GM23338 (cell line): ENCODE data around the gene UBL7. TPM values are rescaled to one million over a fixed set of nuclear protein-coding genes. Genes with fewer than 3 reads are reported as not detected.

Experiments used
- ATAC-seq: fragments of 200-7000 bp; cut with Tn5 transposase; 3 replicates; pipeline ENCODE4 v1.9.1; 2020
- DNase-seq: peaks from one replicate; pipeline ENCODE4 v3.0.0-alpha.2; 2015; ENCODE audit warnings: low spot score
- H2AFZ ChIP-seq: fragments of 200-600 bp; sonication (generic); 2 replicates; pipeline ENCODE4 v1.8.0; 2016; ENCODE audit warnings: antibody characterized with exemption, mild to moderate bottlenecking, moderate library complexity
- H3F3A ChIP-seq: fragments of 200-600 bp; sonication (generic); replicated peaks from 2 replicates; pipeline ENCODE4 v1.8.0; 2017; ENCODE audit warnings: antibody characterized with exemption, mixed run types, low read depth
- H3K27ac ChIP-seq: fragments of 200-600 bp; sonication (generic); 2 replicates; pipeline ENCODE4 v1.6.1; 2016; ENCODE audit warnings: low read depth
- H3K27me3 ChIP-seq: fragments of 200-600 bp; sonication (generic); 2 replicates; pipeline ENCODE4 v1.8.0; 2016; ENCODE audit warnings: mild to moderate bottlenecking, mixed run types, moderate library complexity; ENCODE audit not compliant: insufficient read depth
- H3K36me3 ChIP-seq: fragments of 200-600 bp; sonication (generic); 2 replicates; pipeline ENCODE4 v1.8.0; 2016; ENCODE audit warnings: mild to moderate bottlenecking; ENCODE audit not compliant: insufficient read depth
- H3K4me1 ChIP-seq: fragments of 200-600 bp; sonication (generic); 2 replicates; pipeline ENCODE4 v1.8.0; 2016; ENCODE audit warnings: mild to moderate bottlenecking, moderate library complexity; ENCODE audit not compliant: insufficient read depth
- H3K4me2 ChIP-seq: fragments of 200-600 bp; sonication (generic); 2 replicates; pipeline ENCODE4 v1.7.1; 2017; ENCODE audit warnings: mixed run types
- H3K4me3 ChIP-seq: fragments of 200-600 bp; sonication (generic); 2 replicates; pipeline ENCODE4 v1.6.1; 2016; ENCODE audit warnings: mixed run types
- H3K79me2 ChIP-seq: fragments of 200-600 bp; sonication (generic); replicated peaks from 2 replicates; pipeline ENCODE4 v1.8.0; 2017; ENCODE audit warnings: mild to moderate bottlenecking; ENCODE audit not compliant: insufficient read depth
- H3K9me2 ChIP-seq: fragments of 200-600 bp; sonication (generic); 2 replicates; pipeline ENCODE4 v1.8.0; 2017; ENCODE audit not compliant: insufficient read depth
- H4K20me1 ChIP-seq: fragments of 200-600 bp; sonication (generic); replicated peaks from 2 replicates; pipeline ENCODE4 v1.8.0; 2017; ENCODE audit warnings: mild to moderate bottlenecking; ENCODE audit not compliant: insufficient read depth
- H3K27ac Mint-ChIP-seq: 2 replicates; pipeline ENCODE4 v1.8.0; 2020; ENCODE audit warnings: inconsistent platforms, mild to moderate bottlenecking, moderate library complexity, mixed read lengths
- H3K27me3 Mint-ChIP-seq: 3 replicates; pipeline ENCODE4 v1.8.0; 2022; ENCODE audit warnings: low read depth, mild to moderate bottlenecking, moderate library complexity, mixed read lengths, inconsistent platforms; ENCODE audit not compliant: insufficient read depth, poor library complexity
- H3K36me3 Mint-ChIP-seq: 3 replicates; pipeline ENCODE4 v1.8.0; 2021; ENCODE audit warnings: low read depth, mild to moderate bottlenecking, inconsistent platforms, moderate library complexity, mixed read lengths
- H3K4me1 Mint-ChIP-seq: 3 replicates; pipeline ENCODE4 v1.8.0; 2020; ENCODE audit warnings: mild to moderate bottlenecking, inconsistent platforms, mixed read lengths
- H3K4me3 Mint-ChIP-seq: 3 replicates; pipeline ENCODE4 v1.8.0; 2021; ENCODE audit warnings: moderate library complexity, mild to moderate bottlenecking, inconsistent platforms, mixed read lengths
- H3K9me3 Mint-ChIP-seq: 3 replicates; pipeline ENCODE4 v1.8.0; 2020; ENCODE audit warnings: moderate library complexity, mild to moderate bottlenecking, inconsistent platforms, mixed read lengths
- CREB1 ChIP-seq: fragments of 250-450 bp; sonication (Bioruptor Pico); IDR thresholded peaks from 2 replicates; pipeline ENCODE4 v1.5.0; 2020; ENCODE audit warnings: low read depth, mild to moderate bottlenecking, moderate library complexity
- EZH2 ChIP-seq: fragments of 200-600 bp; sonication (generic); IDR thresholded peaks from one replicate; pipeline ENCODE4 v1.8.0; 2017; ENCODE audit warnings: antibody characterized with exemption, mild to moderate bottlenecking, low read depth; ENCODE audit not compliant: unreplicated experiment
- JUNB ChIP-seq: IDR thresholded peaks from one replicate; pipeline ENCODE4 v1.6.1; 2016; ENCODE audit warnings: antibody characterized with exemption; ENCODE audit not compliant: unreplicated experiment
- NANOG ChIP-seq: IDR thresholded peaks from 2 replicates; pipeline ENCODE4 v1.6.1; 2016; ENCODE audit warnings: antibody characterized with exemption, borderline replicate concordance
- POLR2AphosphoS5 ChIP-seq: IDR thresholded peaks from 2 replicates; pipeline ENCODE4 v1.6.1; 2016; ENCODE audit warnings: antibody characterized with exemption, low read depth
- STAT1 ChIP-seq: IDR thresholded peaks from one replicate; pipeline ENCODE4 v1.6.1; 2016; ENCODE audit warnings: antibody characterized with exemption; ENCODE audit not compliant: unreplicated experiment
- ZNF331 ChIP-seq: fragments of 250-450 bp; sonication (Bioruptor Pico); IDR thresholded peaks from 2 replicates; pipeline ENCODE4 v1.5.0; 2020; ENCODE audit warnings: low read depth, mild to moderate bottlenecking, moderate library complexity
- polyA plus RNA-seq: library from polyadenylated mRNA; unstranded; fragments of >200 nt; fragmentation: Nextera tagmentation; extraction: Ambion mirVana; gene quantifications from 2 replicates; pipeline ENCODE4 v1.2.1, GENCODE V29; 2016
- total RNA-seq: library from RNA; depleted of rRNA; stranded (reverse); fragments of >200 nt; shearing (Covaris generic); gene quantifications from 2 replicates; pipeline ENCODE4 v1.2.3, GENCODE V29; 2014
- TF ChIP-seq, protein P1 (sequence below): fragments of 250-450 bp; sonication (Bioruptor Pico); IDR thresholded peaks from 2 replicates; pipeline ENCODE4 v1.5.0; 2020; ENCODE audit warnings: mild to moderate bottlenecking, moderate library complexity
- TF ChIP-seq, protein P2 (sequence below): IDR thresholded peaks from 2 replicates; pipeline ENCODE4 v1.6.1; 2016; ENCODE audit warnings: antibody characterized with exemption
- TF ChIP-seq, protein P3 (sequence below), 2 experiments: fragments of 200-600 bp in 1 of 2; sonication (generic) in 1 of 2; conservative IDR thresholded peaks; 2 replicates each; pipeline versions ENCODE4 v1.5.1 to v1.6.1; 2016 to 2017; ENCODE audit warnings: antibody characterized with exemption in 2 of 2, low read depth in 2 of 2, mild to moderate bottlenecking in 2 of 2, moderate library complexity in 1 of 2

The UBL7 gene
- total and polyA plus RNA-seq, 2 experiments from 2014 or later: 73.7 to 99.2 TPM

DNA sequence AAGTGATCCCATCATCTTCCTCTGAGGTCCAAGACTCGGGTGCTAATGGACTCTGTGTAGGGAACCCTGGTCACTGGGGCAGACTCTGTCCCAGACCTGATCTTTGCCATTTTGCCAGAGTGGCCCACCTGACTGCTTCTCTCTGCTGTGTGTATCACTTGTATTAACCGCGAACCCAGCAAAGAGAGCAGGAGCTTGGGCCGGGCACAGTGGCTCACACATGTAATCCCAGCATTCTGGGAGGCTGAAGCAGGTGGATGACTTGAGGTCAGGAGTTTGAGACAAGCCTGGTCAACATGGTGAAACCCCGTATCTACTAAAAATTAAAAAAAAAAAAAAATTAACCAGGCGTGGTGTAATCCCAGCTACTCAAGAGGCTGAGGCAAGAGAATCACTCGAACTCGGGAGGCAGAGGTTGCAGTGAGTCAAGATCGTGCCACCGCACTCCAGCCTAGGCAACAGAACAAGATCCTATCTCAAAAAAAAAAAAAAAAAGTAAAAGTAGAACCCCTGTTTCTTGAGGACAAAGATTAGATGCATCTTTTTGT is 60.6 kb downstream of the UBL7 start:
- Histone ChIP-seq H3K4me3 (no peak overlapping the region), H3K36me3 (no peaks in the 10 kb centered on the region), H3K4me2 (no peak overlapping the region), H3K27me3 (no peaks in the 10 kb centered on the region), H3F3A (no peaks in the 10 kb centered on the region), H3K27ac (no peak overlapping the region), H3K4me1 (peaks cover 5% of the 10 kb centered on the region; the same call in 1 of the 2 replicates), H3K79me2 (no peaks in the 10 kb centered on the region), H4K20me1 (no peaks in the 10 kb centered on the region), H3K9me2 (no peaks in the 10 kb centered on the region), H2AFZ (no peak overlapping the region)
- H3K36me3 Mint-ChIP-seq: no peaks in the 10 kb centered on the region
- H3K27me3 Mint-ChIP-seq: peaks cover 14% of the 10 kb centered on the region
- H3K27ac Mint-ChIP-seq: no peak overlapping the region
- DNase-seq (no peak), ATAC-seq (no peak)
- H3K4me3 Mint-ChIP-seq: no peak overlapping the region
- H3K4me1 Mint-ChIP-seq: peaks cover 21% of the 10 kb centered on the region
- no peaks in the 10 kb centered on the region for H3K9me3 Mint-ChIP-seq
- TF ChIP-seq, protein P1, sequence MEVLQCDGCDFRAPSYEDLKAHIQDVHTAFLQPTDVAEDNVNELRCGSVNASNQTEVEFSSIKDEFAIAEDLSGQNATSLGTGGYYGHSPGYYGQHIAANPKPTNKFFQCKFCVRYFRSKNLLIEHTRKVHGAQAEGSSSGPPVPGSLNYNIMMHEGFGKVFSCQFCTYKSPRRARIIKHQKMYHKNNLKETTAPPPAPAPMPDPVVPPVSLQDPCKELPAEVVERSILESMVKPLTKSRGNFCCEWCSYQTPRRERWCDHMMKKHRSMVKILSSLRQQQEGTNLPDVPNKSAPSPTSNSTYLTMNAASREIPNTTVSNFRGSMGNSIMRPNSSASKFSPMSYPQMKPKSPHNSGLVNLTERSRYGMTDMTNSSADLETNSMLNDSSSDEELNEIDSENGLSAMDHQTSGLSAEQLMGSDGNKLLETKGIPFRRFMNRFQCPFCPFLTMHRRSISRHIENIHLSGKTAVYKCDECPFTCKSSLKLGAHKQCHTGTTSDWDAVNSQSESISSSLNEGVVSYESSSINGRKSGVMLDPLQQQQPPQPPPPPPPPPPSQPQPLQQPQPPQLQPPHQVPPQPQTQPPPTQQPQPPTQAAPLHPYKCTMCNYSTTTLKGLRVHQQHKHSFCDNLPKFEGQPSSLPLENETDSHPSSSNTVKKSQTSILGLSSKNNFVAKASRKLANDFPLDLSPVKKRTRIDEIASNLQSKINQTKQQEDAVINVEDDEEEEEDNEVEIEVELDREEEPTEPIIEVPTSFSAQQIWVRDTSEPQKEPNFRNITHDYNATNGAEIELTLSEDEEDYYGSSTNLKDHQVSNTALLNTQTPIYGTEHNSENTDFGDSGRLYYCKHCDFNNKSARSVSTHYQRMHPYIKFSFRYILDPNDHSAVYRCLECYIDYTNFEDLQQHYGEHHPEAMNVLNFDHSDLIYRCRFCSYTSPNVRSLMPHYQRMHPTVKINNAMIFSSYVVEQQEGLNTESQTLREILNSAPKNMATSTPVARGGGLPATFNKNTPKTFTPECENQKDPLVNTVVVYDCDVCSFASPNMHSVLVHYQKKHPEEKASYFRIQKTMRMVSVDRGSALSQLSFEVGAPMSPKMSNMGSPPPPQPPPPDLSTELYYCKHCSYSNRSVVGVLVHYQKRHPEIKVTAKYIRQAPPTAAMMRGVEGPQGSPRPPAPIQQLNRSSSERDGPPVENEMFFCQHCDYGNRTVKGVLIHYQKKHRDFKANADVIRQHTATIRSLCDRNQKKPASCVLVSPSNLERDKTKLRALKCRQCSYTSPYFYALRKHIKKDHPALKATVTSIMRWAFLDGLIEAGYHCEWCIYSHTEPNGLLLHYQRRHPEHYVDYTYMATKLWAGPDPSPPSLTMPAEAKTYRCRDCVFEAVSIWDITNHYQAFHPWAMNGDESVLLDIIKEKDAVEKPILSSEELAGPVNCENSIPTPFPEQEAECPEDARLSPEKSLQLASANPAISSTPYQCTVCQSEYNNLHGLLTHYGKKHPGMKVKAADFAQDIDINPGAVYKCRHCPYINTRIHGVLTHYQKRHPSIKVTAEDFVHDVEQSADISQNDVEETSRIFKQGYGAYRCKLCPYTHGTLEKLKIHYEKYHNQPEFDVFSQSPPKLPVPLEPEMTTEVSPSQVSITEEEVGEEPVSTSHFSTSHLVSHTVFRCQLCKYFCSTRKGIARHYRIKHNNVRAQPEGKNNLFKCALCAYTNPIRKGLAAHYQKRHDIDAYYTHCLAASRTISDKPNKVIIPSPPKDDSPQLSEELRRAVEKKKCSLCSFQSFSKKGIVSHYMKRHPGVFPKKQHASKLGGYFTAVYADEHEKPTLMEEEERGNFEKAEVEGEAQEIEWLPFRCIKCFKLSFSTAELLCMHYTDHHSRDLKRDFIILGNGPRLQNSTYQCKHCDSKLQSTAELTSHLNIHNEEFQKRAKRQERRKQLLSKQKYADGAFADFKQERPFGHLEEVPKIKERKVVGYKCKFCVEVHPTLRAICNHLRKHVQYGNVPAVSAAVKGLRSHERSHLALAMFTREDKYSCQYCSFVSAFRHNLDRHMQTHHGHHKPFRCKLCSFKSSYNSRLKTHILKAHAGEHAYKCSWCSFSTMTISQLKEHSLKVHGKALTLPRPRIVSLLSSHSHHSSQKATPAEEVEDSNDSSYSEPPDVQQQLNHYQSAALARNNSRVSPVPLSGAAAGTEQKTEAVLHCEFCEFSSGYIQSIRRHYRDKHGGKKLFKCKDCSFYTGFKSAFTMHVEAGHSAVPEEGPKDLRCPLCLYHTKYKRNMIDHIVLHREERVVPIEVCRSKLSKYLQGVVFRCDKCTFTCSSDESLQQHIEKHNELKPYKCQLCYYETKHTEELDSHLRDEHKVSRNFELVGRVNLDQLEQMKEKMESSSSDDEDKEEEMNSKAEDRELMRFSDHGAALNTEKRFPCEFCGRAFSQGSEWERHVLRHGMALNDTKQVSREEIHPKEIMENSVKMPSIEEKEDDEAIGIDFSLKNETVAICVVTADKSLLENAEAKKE (CRISPR knock-in tag): no peak
- no peak for TF ChIP-seq EZH2

DNA sequence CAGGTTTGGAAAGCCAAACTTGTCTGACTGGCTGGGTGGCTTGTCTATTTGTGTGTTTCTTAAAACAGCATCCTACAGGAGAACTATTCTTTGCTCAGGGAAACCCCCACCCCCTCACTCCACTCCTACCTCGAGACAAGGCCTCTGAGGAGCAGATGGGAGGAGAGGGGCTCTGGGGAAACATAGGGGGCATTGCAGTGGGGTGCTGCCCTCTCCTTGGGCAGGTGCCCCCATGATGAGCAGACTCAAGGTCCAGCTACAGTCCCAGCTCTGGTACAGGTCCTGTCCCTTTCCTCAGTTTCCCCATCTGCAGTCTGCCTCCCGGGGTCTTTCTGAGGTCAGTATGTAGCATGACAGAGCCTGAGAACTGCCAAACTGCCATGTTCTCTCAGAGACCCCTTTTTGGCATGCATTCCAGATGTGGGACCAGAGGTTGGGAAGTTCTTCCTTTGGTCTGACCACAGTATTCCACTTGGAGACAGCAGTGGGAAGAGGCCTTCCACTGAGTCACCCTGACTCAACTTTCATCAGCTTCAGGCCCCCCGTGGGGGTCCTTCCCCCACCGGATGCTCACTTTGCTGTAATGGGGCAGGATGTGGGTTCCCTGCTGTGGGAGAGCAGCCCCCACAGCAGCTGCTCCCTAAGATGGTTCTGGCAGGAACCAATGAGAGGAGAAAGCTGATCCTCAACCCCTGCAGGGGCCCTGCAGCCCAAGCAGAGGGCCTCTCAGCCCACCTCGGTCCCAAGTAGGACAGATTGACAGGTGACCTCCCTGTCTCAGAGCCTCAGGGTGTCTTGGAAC is 61.2 kb downstream of the UBL7 start:
- Mint-ChIP-seq H3K27ac (no peak overlapping the region), H3K36me3 (no peaks in the 10 kb centered on the region), H3K27me3 (peaks cover 17% of the 10 kb centered on the region), H3K9me3 (no peaks in the 10 kb centered on the region), H3K4me1 (peaks cover 21% of the 10 kb centered on the region), H3K4me3 (no peak overlapping the region)
- Histone ChIP-seq H3K79me2 (no peaks in the 10 kb centered on the region), H2AFZ (no peak overlapping the region), H3K4me3 (no peak overlapping the region), H3K4me1 (peaks cover 5% of the 10 kb centered on the region; the same call in 1 of the 2 replicates), H3F3A (no peaks in the 10 kb centered on the region), H3K27me3 (no peaks in the 10 kb centered on the region), H3K27ac (no peak overlapping the region), H3K36me3 (no peaks in the 10 kb centered on the region), H3K9me2 (no peaks in the 10 kb centered on the region), H3K4me2 (no peak overlapping the region), H4K20me1 (no peaks in the 10 kb centered on the region)
- ATAC-seq (no peak), DNase-seq (no peak)
- TF ChIP-seq ZNF331 (CRISPR knock-in tag): no peak
- no peak for TF ChIP-seq EZH2
- TF ChIP-seq NANOG: no peak
- TF ChIP-seq, protein P2, sequence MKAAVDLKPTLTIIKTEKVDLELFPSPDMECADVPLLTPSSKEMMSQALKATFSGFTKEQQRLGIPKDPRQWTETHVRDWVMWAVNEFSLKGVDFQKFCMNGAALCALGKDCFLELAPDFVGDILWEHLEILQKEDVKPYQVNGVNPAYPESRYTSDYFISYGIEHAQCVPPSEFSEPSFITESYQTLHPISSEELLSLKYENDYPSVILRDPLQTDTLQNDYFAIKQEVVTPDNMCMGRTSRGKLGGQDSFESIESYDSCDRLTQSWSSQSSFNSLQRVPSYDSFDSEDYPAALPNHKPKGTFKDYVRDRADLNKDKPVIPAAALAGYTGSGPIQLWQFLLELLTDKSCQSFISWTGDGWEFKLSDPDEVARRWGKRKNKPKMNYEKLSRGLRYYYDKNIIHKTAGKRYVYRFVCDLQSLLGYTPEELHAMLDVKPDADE: no peak
- no peak for TF ChIP-seq STAT1
- TF ChIP-seq, protein P3, sequence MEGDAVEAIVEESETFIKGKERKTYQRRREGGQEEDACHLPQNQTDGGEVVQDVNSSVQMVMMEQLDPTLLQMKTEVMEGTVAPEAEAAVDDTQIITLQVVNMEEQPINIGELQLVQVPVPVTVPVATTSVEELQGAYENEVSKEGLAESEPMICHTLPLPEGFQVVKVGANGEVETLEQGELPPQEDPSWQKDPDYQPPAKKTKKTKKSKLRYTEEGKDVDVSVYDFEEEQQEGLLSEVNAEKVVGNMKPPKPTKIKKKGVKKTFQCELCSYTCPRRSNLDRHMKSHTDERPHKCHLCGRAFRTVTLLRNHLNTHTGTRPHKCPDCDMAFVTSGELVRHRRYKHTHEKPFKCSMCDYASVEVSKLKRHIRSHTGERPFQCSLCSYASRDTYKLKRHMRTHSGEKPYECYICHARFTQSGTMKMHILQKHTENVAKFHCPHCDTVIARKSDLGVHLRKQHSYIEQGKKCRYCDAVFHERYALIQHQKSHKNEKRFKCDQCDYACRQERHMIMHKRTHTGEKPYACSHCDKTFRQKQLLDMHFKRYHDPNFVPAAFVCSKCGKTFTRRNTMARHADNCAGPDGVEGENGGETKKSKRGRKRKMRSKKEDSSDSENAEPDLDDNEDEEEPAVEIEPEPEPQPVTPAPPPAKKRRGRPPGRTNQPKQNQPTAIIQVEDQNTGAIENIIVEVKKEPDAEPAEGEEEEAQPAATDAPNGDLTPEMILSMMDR (conservative IDR thresholded peaks at IDR 0.05; ENCODE audit: low read depth in 2 of 2): no peak
- no peak for TF ChIP-seq JUNB
- no peak for TF ChIP-seq CREB1
- TF ChIP-seq POLR2AphosphoS5: no peak
